ENCODE measurements around the gene KCNIP1. TPM values are rescaled to one million over a fixed set of nuclear protein-coding genes. Genes with fewer than 3 reads are reported as not detected.

The KCNIP1 gene
- total and polyA plus RNA-seq, 2 of the 13 experiments (the other 11 are each of a cell fraction or from before 2014, with no cell fraction given) = not detected

GRCh38 chr5:170542691-170543293 is 39.0 kb downstream of the KCNIP1 start:
- Histone ChIP-seq H3K9ac (ENCODE audit: insufficient read depth, low read depth, low read length) (no peak overlapping the region), H3K79me2 (ENCODE audit: insufficient read depth, low read length) (no peaks in the 10 kb centered on the region), H3K4me2 (ENCODE audit: low read depth, low read length) (no peak overlapping the region), H3K9me3 (ENCODE audit: low read length) (peaks cover 16% of the 10 kb centered on the region), H3K4me1 (ENCODE audit: insufficient read depth, low read length) (no peaks in the 10 kb centered on the region), H3K27me3 (ENCODE audit: control insufficient read depth in 1 of 2, insufficient read depth in 2 of 2, low read length in 2 of 2) (no peaks in the 10 kb centered on the region; a peak in 1 of 5 replicates), H4K20me1 (ENCODE audit: insufficient read depth, low read length) (no peaks in the 10 kb centered on the region), H3K36me3 (replicated peaks in 1 of 2; ENCODE audit: control insufficient read depth in 1 of 2, insufficient read depth in 2 of 2, low read length in 2 of 2) (no peaks in the 10 kb centered on the region), H3K27ac (ENCODE audit: extremely low read length, insufficient read depth, low read length) (no peak overlapping the region), H2AFZ (ENCODE audit: low read length) (no peak overlapping the region), H3K4me3 (replicated peaks in 1 of 3; ENCODE audit: insufficient read depth in 1 of 3, low read depth in 2 of 3, low read length in 3 of 3) (no peak overlapping the region)
- in situ Hi-C loops (cut with HindIII; ENCODE audit: extremely low pct_ligation_motif_present, low pct_unique_long_range_greater_than_20kb) (no loop called here), intact Hi-C loops (cut with micrococcal nuclease; ENCODE audit: unreplicated experiment) (no loop called here)
- WGBS (ENCODE audit: low lambda C conversion rate) = 11% methylated on average over 8 of the region's 8 CpGs
- no peak for TF ChIP-seq TOPORS (CRISPR knock-in tag; IDR thresholded peaks at IDR 0.05)
- no peak for TF ChIP-seq ZBTB33 (CRISPR knock-in tag; IDR thresholded peaks at IDR 0.05)
- TF ChIP-seq CREB3 (CRISPR knock-in tag; IDR thresholded peaks at IDR 0.05) = no peak
- TF ChIP-seq PBX3 (CRISPR knock-in tag; IDR thresholded peaks at IDR 0.05; ENCODE audit: borderline replicate concordance) = no peak
- no peak for TF ChIP-seq ZNF18 (CRISPR knock-in tag; IDR thresholded peaks at IDR 0.05; ENCODE audit: insufficient replicate concordance)
- BruUV-seq (replicated peaks) = no TSS peak
- CTCF ChIA-PET (ENCODE audit: low intra/inter-chr PET ratio, low total read pairs) = no interaction called here
- POLR2A ChIA-PET = no interaction called here
- no peak for DNase-seq (ENCODE audit: low spot score)
- no peak for ATAC-seq
- no peak for FAIRE-seq

Measured in HepG2 (cell line).